ENCODE data around the gene TCIRG1.

Gene TCIRG1

GRCh38 chr11:68016904-68017817, 21.7 kb upstream of the TCIRG1 start:
- Histone ChIP-seq H3K4me3 (replicated peaks; ENCODE audit: low read depth, low read length) (no peak overlapping the region), H3K36me3 (ENCODE audit: control insufficient read depth, insufficient read depth, low read length) (no peaks in the 10 kb centered on the region), H3K27me3 (replicated peaks; ENCODE audit: control insufficient read depth, insufficient read depth, low read length) (no peaks in the 10 kb centered on the region)
- TF ChIP-seq, protein P1, sequence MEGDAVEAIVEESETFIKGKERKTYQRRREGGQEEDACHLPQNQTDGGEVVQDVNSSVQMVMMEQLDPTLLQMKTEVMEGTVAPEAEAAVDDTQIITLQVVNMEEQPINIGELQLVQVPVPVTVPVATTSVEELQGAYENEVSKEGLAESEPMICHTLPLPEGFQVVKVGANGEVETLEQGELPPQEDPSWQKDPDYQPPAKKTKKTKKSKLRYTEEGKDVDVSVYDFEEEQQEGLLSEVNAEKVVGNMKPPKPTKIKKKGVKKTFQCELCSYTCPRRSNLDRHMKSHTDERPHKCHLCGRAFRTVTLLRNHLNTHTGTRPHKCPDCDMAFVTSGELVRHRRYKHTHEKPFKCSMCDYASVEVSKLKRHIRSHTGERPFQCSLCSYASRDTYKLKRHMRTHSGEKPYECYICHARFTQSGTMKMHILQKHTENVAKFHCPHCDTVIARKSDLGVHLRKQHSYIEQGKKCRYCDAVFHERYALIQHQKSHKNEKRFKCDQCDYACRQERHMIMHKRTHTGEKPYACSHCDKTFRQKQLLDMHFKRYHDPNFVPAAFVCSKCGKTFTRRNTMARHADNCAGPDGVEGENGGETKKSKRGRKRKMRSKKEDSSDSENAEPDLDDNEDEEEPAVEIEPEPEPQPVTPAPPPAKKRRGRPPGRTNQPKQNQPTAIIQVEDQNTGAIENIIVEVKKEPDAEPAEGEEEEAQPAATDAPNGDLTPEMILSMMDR (IDR thresholded peaks at IDR 0.05; ENCODE audit: insufficient read depth, low read length, poor library complexity, severe bottlenecking) = no peak
- no peak for DNase-seq (ENCODE audit: extremely low read depth, insufficient read length)

DNA sequence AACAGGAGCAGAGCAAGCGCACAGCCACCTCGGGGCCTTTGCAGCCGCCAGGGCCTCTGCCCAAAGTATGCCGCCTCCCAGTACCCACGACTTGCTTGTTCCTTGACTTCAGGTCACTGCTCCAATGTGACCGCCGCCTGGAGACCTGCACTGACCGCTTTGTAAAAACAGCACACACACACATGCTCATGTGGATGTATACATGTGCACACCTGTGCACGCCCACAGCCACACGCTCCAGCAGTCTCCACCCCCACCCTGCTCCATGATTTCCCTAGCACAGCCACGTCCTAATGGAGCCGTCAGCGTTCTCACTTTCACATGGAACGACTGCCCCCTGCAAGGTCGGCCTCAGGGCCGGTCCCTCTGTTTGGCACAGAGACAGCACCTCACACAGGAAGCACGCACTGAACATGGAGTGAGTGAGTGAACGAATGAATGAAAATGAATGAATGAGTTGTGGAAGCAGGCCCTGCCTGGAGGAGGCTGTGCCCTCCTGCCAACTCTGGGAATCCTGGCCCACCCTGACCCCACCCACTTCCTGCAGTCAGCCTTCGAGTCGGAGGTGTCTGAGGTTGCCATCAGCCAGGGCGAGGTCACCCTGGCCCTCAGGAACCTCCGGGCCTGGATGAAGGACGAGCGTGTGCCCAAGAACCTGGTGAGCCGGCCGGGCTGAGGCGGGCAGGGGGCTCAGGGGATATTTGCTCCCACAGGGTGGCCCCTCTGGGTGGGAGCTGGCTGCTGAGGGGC, 20.7 kb upstream of the TCIRG1 start:
- no peak for DNase-seq (ENCODE audit: extremely low read depth, insufficient read length)
- Histone ChIP-seq H3K27me3 (replicated peaks; ENCODE audit: control insufficient read depth, insufficient read depth, low read length) (no peaks in the 10 kb centered on the region), H3K36me3 (ENCODE audit: control insufficient read depth, insufficient read depth, low read length) (no peaks in the 10 kb centered on the region), H3K4me3 (replicated peaks; ENCODE audit: low read depth, low read length) (no peak overlapping the region)
- TF ChIP-seq, protein P1 (IDR thresholded peaks at IDR 0.05; ENCODE audit: insufficient read depth, low read length, poor library complexity, severe bottlenecking) = no peak

- no peaks in the 10 kb centered on the region for H3K27me3 ChIP-seq (replicated peaks; ENCODE audit: control insufficient read depth, insufficient read depth, low read length)
- no peaks in the 10 kb centered on the region for H3K36me3 ChIP-seq (ENCODE audit: control insufficient read depth, insufficient read depth, low read length)
- no peak overlapping the region for H3K4me3 ChIP-seq (replicated peaks; ENCODE audit: low read depth, low read length)
- TF ChIP-seq, protein P1 (IDR thresholded peaks at IDR 0.05; ENCODE audit: insufficient read depth, low read length, poor library complexity, severe bottlenecking) = no peak
- no peak for DNase-seq (ENCODE audit: extremely low read depth, insufficient read length)
These were observed 20.1 kb upstream of the TCIRG1 start for GRCh38 chr11:68018730-68019190.

DNA sequence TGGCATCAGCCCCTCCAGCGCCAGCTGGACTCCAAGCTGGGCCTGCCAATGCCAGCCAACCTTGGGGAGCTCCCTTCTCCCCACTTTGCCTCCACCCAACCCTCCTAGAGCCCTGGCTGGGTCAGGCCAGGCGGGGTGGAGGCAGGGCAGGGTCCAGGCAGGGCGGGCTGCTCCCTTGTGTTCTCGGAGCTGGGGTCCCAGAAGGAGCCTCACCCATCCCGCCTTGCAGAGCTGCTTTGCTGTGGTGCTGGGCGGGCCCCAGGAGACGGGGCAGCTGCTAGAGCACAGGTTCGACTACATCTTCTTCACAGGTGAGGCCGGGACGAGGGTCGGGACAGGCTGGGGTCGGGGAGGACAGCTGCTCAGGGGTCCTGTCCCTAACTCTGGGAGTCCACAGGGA, 19.3 kb upstream of the TCIRG1 start:
- Histone ChIP-seq H3K27me3 (replicated peaks; ENCODE audit: control insufficient read depth, insufficient read depth, low read length) (no peaks in the 10 kb centered on the region), H3K36me3 (ENCODE audit: control insufficient read depth, insufficient read depth, low read length) (no peaks in the 10 kb centered on the region), H3K4me3 (replicated peaks; ENCODE audit: low read depth, low read length) (no peak overlapping the region)
- DNase-seq (ENCODE audit: extremely low read depth, insufficient read length) = no peak
- TF ChIP-seq, protein P1 (IDR thresholded peaks at IDR 0.05; ENCODE audit: insufficient read depth, low read length, poor library complexity, severe bottlenecking) = no peak

DNA sequence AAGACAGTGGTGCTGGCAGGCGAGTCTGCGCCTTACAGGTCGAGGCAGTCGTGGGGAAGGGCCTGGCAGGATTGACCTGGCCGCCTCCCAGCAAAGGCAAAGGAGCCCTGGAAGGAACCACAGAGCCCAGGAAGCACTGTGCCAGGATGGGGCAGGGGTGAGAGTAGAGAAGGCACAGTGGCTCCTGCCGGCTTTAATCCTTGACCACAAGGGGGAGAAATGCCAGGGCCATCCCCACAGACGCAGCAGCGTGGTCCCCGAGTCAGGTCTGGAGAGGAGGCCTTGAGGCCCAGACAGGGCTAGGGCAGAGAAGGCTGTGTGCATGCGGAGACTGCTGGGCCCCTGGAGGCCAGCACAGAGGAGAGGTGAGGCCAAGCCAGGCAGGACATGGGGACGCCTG, 18.2 kb upstream of the TCIRG1 start:
- DNase-seq (ENCODE audit: extremely low read depth, insufficient read length) = no peak
- Histone ChIP-seq H3K27me3 (replicated peaks; ENCODE audit: control insufficient read depth, insufficient read depth, low read length) (no peaks in the 10 kb centered on the region), H3K36me3 (ENCODE audit: control insufficient read depth, insufficient read depth, low read length) (no peaks in the 10 kb centered on the region), H3K4me3 (replicated peaks; ENCODE audit: low read depth, low read length) (no peak overlapping the region)
- TF ChIP-seq, protein P1 (IDR thresholded peaks at IDR 0.05; ENCODE audit: insufficient read depth, low read length, poor library complexity, severe bottlenecking) = peak; percentile 26

All from GM06990 (cell line).